HepG2 (cell line): ENCODE data around the gene PACS1. TPM values are rescaled to one million over a fixed set of nuclear protein-coding genes. Genes with fewer than 3 reads are reported as not detected.

ENCODE experiments used
- ATAC-seq: fragments of 200-7000 bp; cut with Tn5 transposase; 3 replicates; pipeline ENCODE4 v1.9.1; 2020; ENCODE audit warnings: mild to moderate bottlenecking, moderate library complexity
- BruUV-seq: library from RNA; stranded (reverse); fragments of 400-500 nt; replicated peaks from 2 replicates; lab custom pipeline; 2021; lab: Mats Ljungman, UMichigan
- CTCF ChIA-PET: fragments of 300-600 bp; formaldehyde crosslinking; extraction: SDS; loops from one replicate; lab custom pipeline; 2021; ENCODE audit warnings: low total read pairs, inconsistent platforms, low intra/inter-chr PET ratio; lab: Yijun Ruan, JAX
- POLR2A ChIA-PET: fragments of 350-600 bp; sonication (Branson Sonifier 250); formaldehyde crosslinking; loops from one replicate; lab custom pipeline; 2020; ENCODE audit warnings: antibody characterized with exemption, inconsistent platforms; lab: Yijun Ruan, JAX
- DNase-seq: peaks from one replicate; pipeline ENCODE4 v3.0.0-alpha.2; 2015; ENCODE audit warnings: low spot score
- FAIRE-seq: peaks from 3 replicates; lab custom pipeline; 2011; peaks lifted over from hg19 to GRCh38; lab: Jason Lieb, UNC
- H2AFZ ChIP-seq: one replicate; pipeline ENCODE4 v1.6.1; 2011; ENCODE audit warnings: low read length, inconsistent platforms
- H3K27ac ChIP-seq: fragments of 300-600 bp; 3 replicates; pipeline ENCODE4 v1.8.0; 2011; ENCODE audit warnings: mixed run types, mild to moderate bottlenecking, mixed read lengths, low read length, inconsistent platforms; ENCODE audit not compliant: insufficient read depth; ENCODE audit errors: extremely low read length
- H3K27me3 ChIP-seq, 2 experiments: fragments of 200-600 bp in 1 of 2; 2 replicates in 1 of 2; 3 replicates in 1 of 2; pipeline versions ENCODE4 v1.6.0 to v1.8.0; 2011; ENCODE audit warnings: low read length in 2 of 2, mild to moderate bottlenecking in 2 of 2, moderate library complexity in 2 of 2, inconsistent platforms in 1 of 2; ENCODE audit not compliant: insufficient read depth in 2 of 2, control insufficient read depth in 1 of 2
- H3K36me3 ChIP-seq, 2 experiments: fragments of 200-600 bp in 1 of 2; replicated peaks in 1 of 2; 2 replicates in 1 of 2; 3 replicates in 1 of 2; pipeline versions ENCODE4 v1.5.1 to v1.8.0; 2011; ENCODE audit warnings: low read length in 2 of 2, inconsistent platforms in 1 of 2; ENCODE audit not compliant: insufficient read depth in 2 of 2, control insufficient read depth in 1 of 2
- H3K4me1 ChIP-seq: 2 replicates; pipeline ENCODE4 v1.5.1; 2012; ENCODE audit warnings: low read length, inconsistent platforms; ENCODE audit not compliant: insufficient read depth
- H3K4me2 ChIP-seq: 2 replicates; pipeline ENCODE4 v1.6.0; 2011; ENCODE audit warnings: low read depth, low read length, inconsistent platforms
- H3K4me3 ChIP-seq, 3 experiments: fragments of 200-600 bp in 1 of 3; sonication (generic), shearing (Covaris generic) in 1 of 3; replicated peaks in 1 of 3; 2 replicates each; pipeline ENCODE4 v1.5.1; 2011 to 2016; ENCODE audit warnings: low read length in 3 of 3, inconsistent platforms in 2 of 3, low read depth in 2 of 3, mild to moderate bottlenecking in 2 of 3, control low read depth in 1 of 3, mixed read lengths in 1 of 3; ENCODE audit not compliant: insufficient read depth in 1 of 3
- H3K79me2 ChIP-seq: one replicate; pipeline ENCODE4 v1.6.1; 2011; ENCODE audit warnings: low read length, inconsistent platforms; ENCODE audit not compliant: insufficient read depth
- H3K9ac ChIP-seq: 2 replicates; pipeline ENCODE4 v1.6.0; 2011; ENCODE audit warnings: mild to moderate bottlenecking, low read depth, low read length, inconsistent platforms; ENCODE audit not compliant: insufficient read depth
- H3K9me3 ChIP-seq: 2 replicates; pipeline ENCODE4 v1.5.1; 2012; ENCODE audit warnings: mild to moderate bottlenecking, low read length
- H4K20me1 ChIP-seq: 2 replicates; pipeline ENCODE4 v1.6.0; 2011; ENCODE audit warnings: inconsistent platforms, mild to moderate bottlenecking, low read length, moderate library complexity; ENCODE audit not compliant: insufficient read depth
- GPN1 ChIP-seq: sonication (generic); formaldehyde crosslinking; IDR thresholded peaks from 2 replicates; pipeline ENCODE4 v1.5.1; 2020; ENCODE audit warnings: missing genetic modification reagents, borderline replicate concordance
- HMG20A ChIP-seq: IDR thresholded peaks from 2 replicates; pipeline ENCODE4 v1.6.1; 2016; ENCODE audit warnings: borderline replicate concordance
- MED1 ChIP-seq: sonication (generic); formaldehyde crosslinking; IDR thresholded peaks from 2 replicates; pipeline ENCODE4 v1.4.0; 2020; ENCODE audit warnings: missing genetic modification reagents
- MIXL1 ChIP-seq: IDR thresholded peaks from 2 replicates; pipeline ENCODE4 v1.6.1; 2016
- MTF1 ChIP-seq: sonication (generic); formaldehyde crosslinking; IDR thresholded peaks from 2 replicates; pipeline ENCODE4 v1.5.0; 2020; ENCODE audit warnings: missing genetic modification reagents
- PHF8 ChIP-seq: sonication (generic); formaldehyde crosslinking; IDR thresholded peaks from 2 replicates; pipeline ENCODE4 v1.5.0; 2020; ENCODE audit warnings: missing genetic modification reagents
- ZBTB43 ChIP-seq: sonication (generic); formaldehyde crosslinking; conservative IDR thresholded peaks from 2 replicates; pipeline ENCODE4 v1.4.0; 2020; ENCODE audit warnings: missing genetic modification reagents
- ZNF407 ChIP-seq: sonication (generic); formaldehyde crosslinking; IDR thresholded peaks from one replicate; pipeline ENCODE4 v1.5.1; 2020; ENCODE audit warnings: mild to moderate bottlenecking, missing genetic modification reagents; ENCODE audit errors: not compliant biosample characterization
- ZNF512 ChIP-seq: sonication (generic); formaldehyde crosslinking; IDR thresholded peaks from 2 replicates; pipeline ENCODE4 v1.4.0; 2020; ENCODE audit warnings: mild to moderate bottlenecking, missing genetic modification reagents
- ZNF691 ChIP-seq: sonication (generic); formaldehyde crosslinking; IDR thresholded peaks from 2 replicates; pipeline ENCODE4 v1.4.0; 2020; ENCODE audit warnings: missing genetic modification reagents, low read depth, mild to moderate bottlenecking, borderline replicate concordance
- ZSCAN31 ChIP-seq: sonication (generic); formaldehyde crosslinking; IDR thresholded peaks from 2 replicates; pipeline ENCODE4 v1.5.0; 2020; ENCODE audit warnings: low read depth, mild to moderate bottlenecking, missing genetic modification reagents
- in situ Hi-C: cut with HindIII; loops from 2 replicates; pipeline ENCODE4 v1.10.0; 2017; ENCODE audit warnings: low pct_unique_long_range_greater_than_20kb; ENCODE audit not compliant: extremely low pct_ligation_motif_present
- intact Hi-C: fragments of 100-400 bp; cut with micrococcal nuclease; formaldehyde crosslinking; loops from one replicate; pipeline ENCODE4 v1.10.0; 2022; ENCODE audit not compliant: unreplicated experiment
- polyA plus RNA-seq, 8 experiments: library from polyadenylated mRNA; depleted of rRNA in 3 of 8; stranded (reverse) in 7 of 8; unstranded in 1 of 8; fragments of >200 nt; fragmentation: Illumina TruSeq in 4 of 8; extraction: Trizol in 4 of 8; gene quantifications; 2 replicates each; pipeline versions ENCODE4 v1.2.1 to v1.2.3, GENCODE V29; 2011 to 2016; ENCODE audit warnings: low read depth in 4 of 8, missing spikeins in 1 of 8, mixed read lengths in 1 of 8; ENCODE audit not compliant: insufficient read depth in 1 of 8
- total RNA-seq, 5 experiments: library from RNA; depleted of rRNA; stranded (reverse); fragments of >200 nt; fragmentation: Illumina TruSeq; extraction: Trizol; gene quantifications; 2 replicates each; pipeline ENCODE4 v1.2.3, GENCODE V29; 2016; ENCODE audit warnings: low read depth in 1 of 5
- TF ChIP-seq, protein P1 (sequence below): sonication (generic); formaldehyde crosslinking; IDR thresholded peaks from 2 replicates; pipeline ENCODE4 v1.4.0; 2020; ENCODE audit warnings: mild to moderate bottlenecking, missing genetic modification reagents, borderline replicate concordance

PACS1 gene
- total and polyA plus RNA-seq, 2 of the 13 experiments (the other 11 are each of a cell fraction or from before 2014, with no cell fraction given), result 7.6 to 8.6 TPM

DNA sequence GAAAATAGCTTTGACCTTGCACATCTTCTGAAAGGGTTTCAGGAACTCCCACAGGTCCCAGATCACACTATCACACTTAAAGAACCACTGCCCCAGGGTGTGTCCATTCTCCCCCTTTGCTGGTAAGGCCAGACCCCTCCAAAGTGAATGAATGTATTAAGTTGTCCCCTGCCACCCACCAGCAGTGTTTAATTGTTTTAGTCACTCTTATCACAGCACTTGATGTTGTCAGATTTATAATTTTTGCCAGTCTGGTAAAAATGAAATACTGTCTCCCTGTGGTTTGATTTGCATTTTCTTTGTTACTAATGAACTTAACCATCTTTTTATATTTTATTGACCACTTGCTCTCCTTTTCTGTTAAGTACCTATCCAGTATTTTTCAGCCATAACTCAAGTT is 108.8 kb downstream of the PACS1 start:
- no peak overlapping the region for H2AFZ ChIP-seq
- no peaks in the 10 kb centered on the region for H3K27me3 ChIP-seq
- ATAC-seq, result no peak
- ChIA-PET POLR2A (no interaction called here), CTCF (no interaction called here)
- H3K4me2 ChIP-seq, result no peak overlapping the region
- H3K27ac ChIP-seq, result no peak overlapping the region
- no peaks in the 10 kb centered on the region for H3K36me3 ChIP-seq
- in situ Hi-C loops (no loop called here), intact Hi-C loops (no loop called here)
- peaks cover 9% of the 10 kb centered on the region; the same call in 1 of the 2 replicates for H3K4me1 ChIP-seq
- no peak overlapping the region for H3K4me3 ChIP-seq
- H4K20me1 ChIP-seq, result no peaks in the 10 kb centered on the region
- no peaks in the 10 kb centered on the region for H3K9me3 ChIP-seq
- no peaks in the 10 kb centered on the region for H3K79me2 ChIP-seq
- no TSS peak for BruUV-seq
- H3K9ac ChIP-seq, result no peak overlapping the region
- FAIRE-seq, result no peak
- DNase-seq, result no peak
- TF ChIP-seq GPN1, result no peak
- TF ChIP-seq ZSCAN31 (CRISPR knock-in tag), result no peak
- TF ChIP-seq, protein P1, sequence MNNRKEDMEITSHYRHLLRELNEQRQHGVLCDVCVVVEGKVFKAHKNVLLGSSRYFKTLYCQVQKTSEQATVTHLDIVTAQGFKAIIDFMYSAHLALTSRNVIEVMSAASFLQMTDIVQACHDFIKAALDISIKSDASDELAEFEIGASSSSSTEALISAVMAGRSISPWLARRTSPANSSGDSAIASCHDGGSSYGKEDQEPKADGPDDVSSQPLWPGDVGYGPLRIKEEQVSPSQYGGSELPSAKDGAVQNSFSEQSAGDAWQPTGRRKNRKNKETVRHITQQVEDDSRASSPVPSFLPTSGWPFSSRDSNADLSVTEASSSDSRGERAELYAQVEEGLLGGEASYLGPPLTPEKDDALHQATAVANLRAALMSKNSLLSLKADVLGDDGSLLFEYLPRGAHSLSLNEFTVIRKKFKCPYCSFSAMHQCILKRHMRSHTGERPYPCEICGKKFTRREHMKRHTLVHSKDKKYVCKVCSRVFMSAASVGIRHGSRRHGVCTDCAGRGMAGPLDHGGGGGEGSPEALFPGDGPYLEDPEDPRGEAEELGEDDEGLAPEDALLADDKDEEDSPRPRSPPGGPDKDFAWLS (CRISPR knock-in tag), result no peak
- no peak for TF ChIP-seq MTF1 (CRISPR knock-in tag)
- TF ChIP-seq ZNF512, result no peak
- TF ChIP-seq ZNF407 (CRISPR knock-in tag), result no peak
- TF ChIP-seq ZBTB43, result no peak
- TF ChIP-seq ZNF691 (CRISPR knock-in tag), result no peak
- TF ChIP-seq PHF8 (CRISPR knock-in tag), result no peak
- TF ChIP-seq MED1 (CRISPR knock-in tag), result no peak
- TF ChIP-seq MIXL1, result no peak
- no peak for TF ChIP-seq HMG20A (CRISPR knock-in tag)
